Brain microvascular endothelial cell (primary cell): ENCODE measurements around the gene GALNT9.

ENCODE experiments used
- DNase-seq: peaks from one replicate; pipeline ENCODE4 v3.0.0-alpha.2; 2020
- H3K27ac ChIP-seq: fragments of 250-450 bp; sonication (Bioruptor Pico); 2 replicates; pipeline ENCODE4 v1.5.1; 2020; ENCODE audit warnings: mild to moderate bottlenecking, moderate library complexity
- H3K27me3 ChIP-seq: fragments of 250-450 bp; sonication (Bioruptor Pico); replicated peaks from 2 replicates; pipeline ENCODE4 v1.5.1; 2020; ENCODE audit warnings: mild to moderate bottlenecking
- H3K36me3 ChIP-seq: fragments of 250-450 bp; sonication (Bioruptor Pico); replicated peaks from 2 replicates; pipeline ENCODE4 v1.5.1; 2020; ENCODE audit warnings: mild to moderate bottlenecking
- H3K4me3 ChIP-seq: 2 replicates; pipeline ENCODE4 v1.5.1; 2011; ENCODE audit warnings: low read depth, mild to moderate bottlenecking, control low read depth, low read length, moderate library complexity
- in situ Hi-C: cut with HindIII; loops from 2 replicates; pipeline ENCODE4 v1.10.0; 2017; ENCODE audit warnings: low sequenced_read_pairs, low pct_ligation_motif_present
- TF ChIP-seq, protein P1 (sequence below): IDR thresholded peaks from 2 replicates; pipeline ENCODE4 v1.5.1; 2011; ENCODE audit warnings: low read depth, mild to moderate bottlenecking, moderate library complexity, low read length, control low read depth, inconsistent platforms; ENCODE audit errors: missing control alignments

GALNT9 gene

GRCh38 chr12:132201391-132202120 lies 127.8 kb downstream of the GALNT9 start:
- TF ChIP-seq, protein P1, sequence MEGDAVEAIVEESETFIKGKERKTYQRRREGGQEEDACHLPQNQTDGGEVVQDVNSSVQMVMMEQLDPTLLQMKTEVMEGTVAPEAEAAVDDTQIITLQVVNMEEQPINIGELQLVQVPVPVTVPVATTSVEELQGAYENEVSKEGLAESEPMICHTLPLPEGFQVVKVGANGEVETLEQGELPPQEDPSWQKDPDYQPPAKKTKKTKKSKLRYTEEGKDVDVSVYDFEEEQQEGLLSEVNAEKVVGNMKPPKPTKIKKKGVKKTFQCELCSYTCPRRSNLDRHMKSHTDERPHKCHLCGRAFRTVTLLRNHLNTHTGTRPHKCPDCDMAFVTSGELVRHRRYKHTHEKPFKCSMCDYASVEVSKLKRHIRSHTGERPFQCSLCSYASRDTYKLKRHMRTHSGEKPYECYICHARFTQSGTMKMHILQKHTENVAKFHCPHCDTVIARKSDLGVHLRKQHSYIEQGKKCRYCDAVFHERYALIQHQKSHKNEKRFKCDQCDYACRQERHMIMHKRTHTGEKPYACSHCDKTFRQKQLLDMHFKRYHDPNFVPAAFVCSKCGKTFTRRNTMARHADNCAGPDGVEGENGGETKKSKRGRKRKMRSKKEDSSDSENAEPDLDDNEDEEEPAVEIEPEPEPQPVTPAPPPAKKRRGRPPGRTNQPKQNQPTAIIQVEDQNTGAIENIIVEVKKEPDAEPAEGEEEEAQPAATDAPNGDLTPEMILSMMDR = no peak
- H3K27me3 ChIP-seq = peaks cover 27% of the 10 kb centered on the region

DNA sequence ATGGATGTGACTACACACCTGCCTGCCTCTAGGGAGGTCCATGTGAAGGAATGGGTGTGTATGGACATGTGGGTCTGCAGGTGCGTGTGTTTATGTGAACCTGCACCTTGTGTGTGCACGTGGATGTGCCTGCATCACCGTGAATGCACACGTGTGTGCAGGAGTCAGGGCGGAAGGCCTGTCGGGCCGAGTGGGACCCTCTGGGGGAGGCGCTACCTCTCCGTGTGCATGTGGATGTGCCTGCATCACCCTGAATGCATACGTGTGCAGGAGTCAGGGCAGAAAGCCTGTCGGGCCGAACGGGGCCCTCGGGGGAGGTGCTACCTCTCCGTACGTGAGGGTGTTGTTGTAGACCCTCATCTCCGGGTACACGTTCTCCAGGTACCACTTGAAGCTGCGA lies 128.6 kb downstream of the GALNT9 start:
- Histone ChIP-seq H3K4me3 (no peak overlapping the region), H3K27ac (no peak overlapping the region), H3K27me3 (peaks cover 22% of the 10 kb centered on the region), H3K36me3 (no peaks in the 10 kb centered on the region)
- DNase-seq = no peak
- TF ChIP-seq, protein P1 = no peak
- in situ Hi-C loops = no loop called here

More at GRCh38 chr12:132201391-132202120, 127.8 kb downstream of the GALNT9 start:
- H3K36me3 ChIP-seq = no peaks in the 10 kb centered on the region
- H3K27ac ChIP-seq = no peak overlapping the region
- DNase-seq = no peak
- no peak overlapping the region for H3K4me3 ChIP-seq
- in situ Hi-C loops = no loop called here

- DNase-seq = no peak
- no peaks in the 10 kb centered on the region for H3K36me3 ChIP-seq
- TF ChIP-seq, protein P1 = no peak
- no peak overlapping the region for H3K4me3 ChIP-seq
- H3K27me3 ChIP-seq = peaks cover 12% of the 10 kb centered on the region
- no peak overlapping the region for H3K27ac ChIP-seq
- in situ Hi-C loops = no loop called here
Observed at GRCh38 chr12:132199526-132200319, 129.7 kb downstream of the GALNT9 start.

DNA sequence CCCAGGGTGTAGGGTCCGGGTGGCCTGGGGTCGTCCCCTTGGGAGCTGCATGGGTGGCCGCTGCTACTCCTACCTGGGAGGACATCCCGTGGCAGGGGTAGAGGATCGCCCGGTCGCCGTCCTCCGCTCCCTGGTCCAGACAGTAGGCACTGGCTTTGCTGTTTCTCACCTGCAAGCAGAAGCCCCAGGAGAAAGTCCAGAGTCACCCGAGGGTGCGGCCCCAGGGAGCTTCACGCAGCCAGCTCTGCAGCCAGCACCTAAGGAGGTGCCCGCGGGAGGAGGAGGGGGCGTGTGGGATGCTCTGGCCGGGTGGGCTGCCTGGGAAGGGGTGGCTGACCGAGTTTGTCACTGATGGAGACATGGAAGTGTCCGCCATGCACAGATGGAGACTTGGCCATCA lies 130.3 kb downstream of the GALNT9 start:
- H3K27ac ChIP-seq = no peak overlapping the region
- TF ChIP-seq, protein P1 = no peak
- H3K4me3 ChIP-seq = no peak overlapping the region
- in situ Hi-C loops = no loop called here
- DNase-seq = no peak
- no peaks in the 10 kb centered on the region for H3K36me3 ChIP-seq
- peaks cover 6% of the 10 kb centered on the region for H3K27me3 ChIP-seq

- in situ Hi-C loops = no loop called here
- Histone ChIP-seq H3K27me3 (peaks cover 2% of the 10 kb centered on the region), H3K27ac (no peak overlapping the region), H3K4me3 (no peak overlapping the region), H3K36me3 (no peaks in the 10 kb centered on the region)
- DNase-seq = no peak
- TF ChIP-seq, protein P1 = no peak
Observed at GRCh38 chr12:132197581-132198354, 131.6 kb downstream of the GALNT9 start.
